Neural progenitor cell (in vitro differentiated cells): Measurements from ENCODE around the gene CSRP2.

Source experiments
- EZH2 ChIP-seq: fragments of 200-600 bp; sonication (generic); IDR thresholded peaks from 2 replicates; pipeline ENCODE4 v1.6.1; 2017; ENCODE audit warnings: antibody characterized with exemption, mild to moderate bottlenecking, moderate library complexity
- EZH2phosphoT487 ChIP-seq: fragments of 200-600 bp; sonication (generic); IDR thresholded peaks from 2 replicates; pipeline ENCODE4 v1.6.1; 2017; ENCODE audit warnings: antibody characterized with exemption
- TF ChIP-seq, protein P1 (sequence below): fragments of 200-600 bp; sonication (generic); IDR thresholded peaks from 2 replicates; pipeline ENCODE4 v1.5.1; 2017; ENCODE audit warnings: antibody characterized with exemption, mild to moderate bottlenecking

DNA sequence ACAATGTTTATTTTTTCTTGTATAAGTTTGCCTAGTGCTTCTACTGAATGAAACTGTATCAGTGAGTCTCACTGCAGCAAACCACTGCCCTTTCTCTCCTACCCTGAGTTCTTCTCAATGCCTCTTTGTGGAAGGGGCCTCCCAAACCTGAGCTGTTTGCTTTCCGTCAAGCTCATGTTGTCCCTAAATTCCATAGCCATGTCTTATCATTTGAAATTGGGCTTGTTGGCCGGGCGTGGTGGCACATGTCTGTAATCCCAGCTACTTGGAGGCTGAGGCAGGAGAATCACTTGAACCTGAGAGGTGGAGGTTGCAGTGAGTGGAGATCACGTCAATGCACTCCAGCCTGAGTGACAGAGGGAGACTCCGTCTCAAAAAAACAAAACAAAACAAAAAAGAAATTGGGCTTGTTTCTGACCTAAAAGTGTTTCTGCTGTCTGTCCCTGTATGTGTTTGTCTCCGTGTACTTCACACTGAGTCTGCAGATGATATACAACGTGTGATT, 1.8 kb upstream of the CSRP2 start:
- TF ChIP-seq, protein P1, sequence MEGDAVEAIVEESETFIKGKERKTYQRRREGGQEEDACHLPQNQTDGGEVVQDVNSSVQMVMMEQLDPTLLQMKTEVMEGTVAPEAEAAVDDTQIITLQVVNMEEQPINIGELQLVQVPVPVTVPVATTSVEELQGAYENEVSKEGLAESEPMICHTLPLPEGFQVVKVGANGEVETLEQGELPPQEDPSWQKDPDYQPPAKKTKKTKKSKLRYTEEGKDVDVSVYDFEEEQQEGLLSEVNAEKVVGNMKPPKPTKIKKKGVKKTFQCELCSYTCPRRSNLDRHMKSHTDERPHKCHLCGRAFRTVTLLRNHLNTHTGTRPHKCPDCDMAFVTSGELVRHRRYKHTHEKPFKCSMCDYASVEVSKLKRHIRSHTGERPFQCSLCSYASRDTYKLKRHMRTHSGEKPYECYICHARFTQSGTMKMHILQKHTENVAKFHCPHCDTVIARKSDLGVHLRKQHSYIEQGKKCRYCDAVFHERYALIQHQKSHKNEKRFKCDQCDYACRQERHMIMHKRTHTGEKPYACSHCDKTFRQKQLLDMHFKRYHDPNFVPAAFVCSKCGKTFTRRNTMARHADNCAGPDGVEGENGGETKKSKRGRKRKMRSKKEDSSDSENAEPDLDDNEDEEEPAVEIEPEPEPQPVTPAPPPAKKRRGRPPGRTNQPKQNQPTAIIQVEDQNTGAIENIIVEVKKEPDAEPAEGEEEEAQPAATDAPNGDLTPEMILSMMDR = no peak
- TF ChIP-seq EZH2phosphoT487 = no peak
- TF ChIP-seq EZH2 = no peak
